HepG2 (cell line): ENCODE results near the gene RASL10A. TPM values are rescaled to one million over a fixed set of nuclear protein-coding genes. Genes with fewer than 3 reads are reported as not detected.
A peak's percentile ranks its signal among the peaks of the same experiment; 100 is the strongest.

ENCODE experiments used
- ATAC-seq: fragments of 200-7000 bp; cut with Tn5 transposase; 3 replicates; pipeline ENCODE4 v1.9.1; 2020; ENCODE audit warnings: mild to moderate bottlenecking, moderate library complexity
- BruUV-seq: library from RNA; stranded (reverse); fragments of 400-500 nt; replicated peaks from 2 replicates; lab custom pipeline; 2021; lab: Mats Ljungman, UMichigan
- CTCF ChIA-PET: fragments of 300-600 bp; formaldehyde crosslinking; extraction: SDS; loops from one replicate; lab custom pipeline; 2021; ENCODE audit warnings: low total read pairs, inconsistent platforms, low intra/inter-chr PET ratio; lab: Yijun Ruan, JAX
- POLR2A ChIA-PET: fragments of 350-600 bp; sonication (Branson Sonifier 250); formaldehyde crosslinking; loops from one replicate; lab custom pipeline; 2020; ENCODE audit warnings: antibody characterized with exemption, inconsistent platforms; lab: Yijun Ruan, JAX
- DNase-seq: peaks from one replicate; pipeline ENCODE4 v3.0.0-alpha.2; 2015; ENCODE audit warnings: low spot score
- FAIRE-seq: peaks from 3 replicates; lab custom pipeline; 2011; peaks lifted over from hg19 to GRCh38; lab: Jason Lieb, UNC
- H2AFZ ChIP-seq: one replicate; pipeline ENCODE4 v1.6.1; 2011; ENCODE audit warnings: low read length, inconsistent platforms
- H3K27ac ChIP-seq: fragments of 300-600 bp; 3 replicates; pipeline ENCODE4 v1.8.0; 2011; ENCODE audit warnings: mixed run types, mild to moderate bottlenecking, mixed read lengths, low read length, inconsistent platforms; ENCODE audit not compliant: insufficient read depth; ENCODE audit errors: extremely low read length
- H3K27me3 ChIP-seq, 2 experiments: fragments of 200-600 bp in 1 of 2; 2 replicates in 1 of 2; 3 replicates in 1 of 2; pipeline versions ENCODE4 v1.6.0 to v1.8.0; 2011; ENCODE audit warnings: low read length in 2 of 2, mild to moderate bottlenecking in 2 of 2, moderate library complexity in 2 of 2, inconsistent platforms in 1 of 2; ENCODE audit not compliant: insufficient read depth in 2 of 2, control insufficient read depth in 1 of 2
- H3K36me3 ChIP-seq, 2 experiments: fragments of 200-600 bp in 1 of 2; replicated peaks in 1 of 2; 2 replicates in 1 of 2; 3 replicates in 1 of 2; pipeline versions ENCODE4 v1.5.1 to v1.8.0; 2011; ENCODE audit warnings: low read length in 2 of 2, inconsistent platforms in 1 of 2; ENCODE audit not compliant: insufficient read depth in 2 of 2, control insufficient read depth in 1 of 2
- H3K4me1 ChIP-seq: 2 replicates; pipeline ENCODE4 v1.5.1; 2012; ENCODE audit warnings: low read length, inconsistent platforms; ENCODE audit not compliant: insufficient read depth
- H3K4me2 ChIP-seq: 2 replicates; pipeline ENCODE4 v1.6.0; 2011; ENCODE audit warnings: low read depth, low read length, inconsistent platforms
- H3K4me3 ChIP-seq, 3 experiments: fragments of 200-600 bp in 1 of 3; sonication (generic), shearing (Covaris generic) in 1 of 3; replicated peaks in 1 of 3; 2 replicates each; pipeline ENCODE4 v1.5.1; 2011 to 2016; ENCODE audit warnings: low read length in 3 of 3, inconsistent platforms in 2 of 3, low read depth in 2 of 3, mild to moderate bottlenecking in 2 of 3, control low read depth in 1 of 3, mixed read lengths in 1 of 3; ENCODE audit not compliant: insufficient read depth in 1 of 3
- H3K79me2 ChIP-seq: one replicate; pipeline ENCODE4 v1.6.1; 2011; ENCODE audit warnings: low read length, inconsistent platforms; ENCODE audit not compliant: insufficient read depth
- H3K9ac ChIP-seq: 2 replicates; pipeline ENCODE4 v1.6.0; 2011; ENCODE audit warnings: mild to moderate bottlenecking, low read depth, low read length, inconsistent platforms; ENCODE audit not compliant: insufficient read depth
- H3K9me3 ChIP-seq: 2 replicates; pipeline ENCODE4 v1.5.1; 2012; ENCODE audit warnings: mild to moderate bottlenecking, low read length
- H4K20me1 ChIP-seq: 2 replicates; pipeline ENCODE4 v1.6.0; 2011; ENCODE audit warnings: inconsistent platforms, mild to moderate bottlenecking, low read length, moderate library complexity; ENCODE audit not compliant: insufficient read depth
- BHLHE40 ChIP-seq: IDR thresholded peaks from 2 replicates; pipeline ENCODE4 v1.6.1; 2011; ENCODE audit warnings: low read length, improper control_type of control experiment
- GFI1 ChIP-seq: sonication (generic); formaldehyde crosslinking; IDR thresholded peaks from 2 replicates; pipeline ENCODE4 v1.5.0; 2020; ENCODE audit warnings: missing genetic modification reagents, mild to moderate bottlenecking, borderline replicate concordance
- KDM5B ChIP-seq: sonication (generic); formaldehyde crosslinking; IDR thresholded peaks from 2 replicates; pipeline ENCODE4 v1.4.0; 2020; ENCODE audit warnings: missing genetic modification reagents, mild to moderate bottlenecking, borderline replicate concordance
- REPIN1 ChIP-seq: sonication (generic); formaldehyde crosslinking; IDR thresholded peaks from 2 replicates; pipeline ENCODE4 v1.8.0; 2022; ENCODE audit warnings: missing genetic modification reagents, low read depth, mild to moderate bottlenecking, borderline replicate concordance
- SNAPC2 ChIP-seq: sonication (generic); formaldehyde crosslinking; IDR thresholded peaks from 2 replicates; pipeline ENCODE4 v1.8.1; 2022; ENCODE audit warnings: mild to moderate bottlenecking, missing genetic modification reagents
- ZBTB1 ChIP-seq: sonication (generic); formaldehyde crosslinking; IDR thresholded peaks from 2 replicates; pipeline ENCODE4 v1.4.0; 2020; ENCODE audit warnings: missing genetic modification reagents, borderline replicate concordance
- ZNF296 ChIP-seq: sonication (generic); formaldehyde crosslinking; conservative IDR thresholded peaks from 2 replicates; pipeline ENCODE4 v1.5.0; 2020; ENCODE audit warnings: mild to moderate bottlenecking, missing genetic modification reagents
- ZNF781 ChIP-seq: sonication (generic); formaldehyde crosslinking; IDR thresholded peaks from 2 replicates; pipeline ENCODE4 v1.5.1; 2020; ENCODE audit warnings: borderline replicate concordance, mild to moderate bottlenecking, missing genetic modification reagents; ENCODE audit errors: not compliant biosample characterization
- ZNF879 ChIP-seq: sonication (generic); formaldehyde crosslinking; IDR thresholded peaks from 2 replicates; pipeline ENCODE4 v1.8.1; 2023; ENCODE audit warnings: missing genetic modification reagents
- WGBS: methylation state at CpG from one replicate; pipeline ENCODE4 v1.1.6; 2017; ENCODE audit warnings: low lambda C conversion rate; 5-methylcytosine and 5-hydroxymethylcytosine counted together
- in situ Hi-C: cut with HindIII; loops from 2 replicates; pipeline ENCODE4 v1.10.0; 2017; ENCODE audit warnings: low pct_unique_long_range_greater_than_20kb; ENCODE audit not compliant: extremely low pct_ligation_motif_present
- intact Hi-C: fragments of 100-400 bp; cut with micrococcal nuclease; formaldehyde crosslinking; loops from one replicate; pipeline ENCODE4 v1.10.0; 2022; ENCODE audit not compliant: unreplicated experiment
- polyA plus RNA-seq, 8 experiments: library from polyadenylated mRNA; depleted of rRNA in 3 of 8; stranded (reverse) in 7 of 8; unstranded in 1 of 8; fragments of >200 nt; fragmentation: Illumina TruSeq in 4 of 8; extraction: Trizol in 4 of 8; gene quantifications; 2 replicates each; pipeline versions ENCODE4 v1.2.1 to v1.2.3, GENCODE V29; 2011 to 2016; ENCODE audit warnings: low read depth in 4 of 8, missing spikeins in 1 of 8, mixed read lengths in 1 of 8; ENCODE audit not compliant: insufficient read depth in 1 of 8
- total RNA-seq, 5 experiments: library from RNA; depleted of rRNA; stranded (reverse); fragments of >200 nt; fragmentation: Illumina TruSeq; extraction: Trizol; gene quantifications; 2 replicates each; pipeline ENCODE4 v1.2.3, GENCODE V29; 2016; ENCODE audit warnings: low read depth in 1 of 5
- TF ChIP-seq, protein P1 (sequence below): fragments of 450-650 bp; IDR thresholded peaks from 2 replicates; pipeline ENCODE4 v1.6.1; 2017
- TF ChIP-seq, protein P2 (sequence below): sonication (generic); formaldehyde crosslinking; IDR thresholded peaks from 2 replicates; pipeline ENCODE4 v1.4.0; 2020; ENCODE audit warnings: missing genetic modification reagents
- TF ChIP-seq, protein P3 (sequence below): sonication (generic); formaldehyde crosslinking; IDR thresholded peaks from 2 replicates; pipeline ENCODE4 v1.4.0; 2020; ENCODE audit warnings: missing genetic modification reagents
- TF ChIP-seq, protein P4 (sequence below): sonication (generic); formaldehyde crosslinking; IDR thresholded peaks from 2 replicates; pipeline ENCODE4 v1.9.0; 2021; ENCODE audit warnings: missing genetic modification reagents, borderline replicate concordance

RASL10A gene
- total and polyA plus RNA-seq, 2 of the 13 experiments (the other 11 are each of a cell fraction or from before 2014, with no cell fraction given) = 0.05 to 0.22 TPM

DNA sequence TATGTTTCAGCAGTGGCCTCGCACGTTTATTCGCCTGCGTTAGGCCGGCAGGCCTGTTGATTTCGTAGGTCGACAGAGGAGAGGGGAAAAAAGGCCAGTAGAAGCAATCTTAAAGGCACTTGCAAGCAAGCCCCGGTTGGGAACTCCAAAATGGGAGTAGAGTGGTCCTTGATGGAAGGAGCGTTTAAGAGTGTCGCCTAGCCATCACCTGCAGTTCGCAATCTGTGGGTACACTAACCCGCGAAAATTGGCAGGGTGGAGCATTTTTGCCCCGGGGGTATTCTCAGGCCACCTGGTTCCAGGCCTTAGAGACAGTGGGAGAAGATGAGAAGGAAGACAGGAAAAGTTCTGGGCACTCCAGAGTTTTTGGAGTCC lies 46.3 kb downstream of the RASL10A start:
- Histone ChIP-seq H3K27ac (peak overlapping the region; percentile 98), H2AFZ (no peak overlapping the region), H3K4me2 (peak overlapping the region; percentile 90), H3K36me3 (peaks cover 10 to 42% of the 10 kb centered on the region in 2 experiments), H3K9ac (peak overlapping the region; percentile 100), H3K79me2 (peaks cover 83% of the 10 kb centered on the region), H3K27me3 (no peaks in the 10 kb centered on the region; a peak in 1 of 5 replicates), H3K4me3 (peak overlapping the region; percentile 75 to 96 (median 93)), H3K4me1 (peaks cover 61% of the 10 kb centered on the region), H4K20me1 (peaks cover 49% of the 10 kb centered on the region), H3K9me3 (no peaks in the 10 kb centered on the region)
- intact Hi-C loops = no loop called here
- POLR2A ChIA-PET = interaction anchor here (1.2 to 1.9 kb wide), 2 partner anchors 8 kb away, joined by 4 to 7 read pairs; no protein-coding TSS in a partner anchor
- FAIRE-seq = no peak
- BruUV-seq = TSS peak; percentile 47
- no peak for ATAC-seq
- in situ Hi-C loops = no loop called here
- DNase-seq = no peak
- WGBS = under 1% methylated on average over 14 of the region's 14 CpGs
- CTCF ChIA-PET = no interaction called here
- TF ChIP-seq REPIN1 (CRISPR knock-in tag) (0 out of 2 replicates have a peak, but pooled peaks have one; percentile 5), BHLHE40 (no peak), KDM5B (CRISPR knock-in tag) (no peak), ZNF879 (CRISPR knock-in tag) (no peak), ZNF781 (CRISPR knock-in tag) (peak; percentile 52), GFI1 (CRISPR knock-in tag) (no peak), ZNF296 (no peak), SNAPC2 (CRISPR knock-in tag) (no peak), ZBTB1 (CRISPR knock-in tag) (no peak)
- TF ChIP-seq, protein P1, sequence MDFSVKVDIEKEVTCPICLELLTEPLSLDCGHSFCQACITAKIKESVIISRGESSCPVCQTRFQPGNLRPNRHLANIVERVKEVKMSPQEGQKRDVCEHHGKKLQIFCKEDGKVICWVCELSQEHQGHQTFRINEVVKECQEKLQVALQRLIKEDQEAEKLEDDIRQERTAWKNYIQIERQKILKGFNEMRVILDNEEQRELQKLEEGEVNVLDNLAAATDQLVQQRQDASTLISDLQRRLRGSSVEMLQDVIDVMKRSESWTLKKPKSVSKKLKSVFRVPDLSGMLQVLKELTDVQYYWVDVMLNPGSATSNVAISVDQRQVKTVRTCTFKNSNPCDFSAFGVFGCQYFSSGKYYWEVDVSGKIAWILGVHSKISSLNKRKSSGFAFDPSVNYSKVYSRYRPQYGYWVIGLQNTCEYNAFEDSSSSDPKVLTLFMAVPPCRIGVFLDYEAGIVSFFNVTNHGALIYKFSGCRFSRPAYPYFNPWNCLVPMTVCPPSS = no peak
- TF ChIP-seq, protein P2, sequence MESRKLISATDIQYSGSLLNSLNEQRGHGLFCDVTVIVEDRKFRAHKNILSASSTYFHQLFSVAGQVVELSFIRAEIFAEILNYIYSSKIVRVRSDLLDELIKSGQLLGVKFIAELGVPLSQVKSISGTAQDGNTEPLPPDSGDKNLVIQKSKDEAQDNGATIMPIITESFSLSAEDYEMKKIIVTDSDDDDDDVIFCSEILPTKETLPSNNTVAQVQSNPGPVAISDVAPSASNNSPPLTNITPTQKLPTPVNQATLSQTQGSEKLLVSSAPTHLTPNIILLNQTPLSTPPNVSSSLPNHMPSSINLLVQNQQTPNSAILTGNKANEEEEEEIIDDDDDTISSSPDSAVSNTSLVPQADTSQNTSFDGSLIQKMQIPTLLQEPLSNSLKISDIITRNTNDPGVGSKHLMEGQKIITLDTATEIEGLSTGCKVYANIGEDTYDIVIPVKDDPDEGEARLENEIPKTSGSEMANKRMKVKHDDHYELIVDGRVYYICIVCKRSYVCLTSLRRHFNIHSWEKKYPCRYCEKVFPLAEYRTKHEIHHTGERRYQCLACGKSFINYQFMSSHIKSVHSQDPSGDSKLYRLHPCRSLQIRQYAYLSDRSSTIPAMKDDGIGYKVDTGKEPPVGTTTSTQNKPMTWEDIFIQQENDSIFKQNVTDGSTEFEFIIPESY (CRISPR knock-in tag) = no peak
- TF ChIP-seq, protein P3, sequence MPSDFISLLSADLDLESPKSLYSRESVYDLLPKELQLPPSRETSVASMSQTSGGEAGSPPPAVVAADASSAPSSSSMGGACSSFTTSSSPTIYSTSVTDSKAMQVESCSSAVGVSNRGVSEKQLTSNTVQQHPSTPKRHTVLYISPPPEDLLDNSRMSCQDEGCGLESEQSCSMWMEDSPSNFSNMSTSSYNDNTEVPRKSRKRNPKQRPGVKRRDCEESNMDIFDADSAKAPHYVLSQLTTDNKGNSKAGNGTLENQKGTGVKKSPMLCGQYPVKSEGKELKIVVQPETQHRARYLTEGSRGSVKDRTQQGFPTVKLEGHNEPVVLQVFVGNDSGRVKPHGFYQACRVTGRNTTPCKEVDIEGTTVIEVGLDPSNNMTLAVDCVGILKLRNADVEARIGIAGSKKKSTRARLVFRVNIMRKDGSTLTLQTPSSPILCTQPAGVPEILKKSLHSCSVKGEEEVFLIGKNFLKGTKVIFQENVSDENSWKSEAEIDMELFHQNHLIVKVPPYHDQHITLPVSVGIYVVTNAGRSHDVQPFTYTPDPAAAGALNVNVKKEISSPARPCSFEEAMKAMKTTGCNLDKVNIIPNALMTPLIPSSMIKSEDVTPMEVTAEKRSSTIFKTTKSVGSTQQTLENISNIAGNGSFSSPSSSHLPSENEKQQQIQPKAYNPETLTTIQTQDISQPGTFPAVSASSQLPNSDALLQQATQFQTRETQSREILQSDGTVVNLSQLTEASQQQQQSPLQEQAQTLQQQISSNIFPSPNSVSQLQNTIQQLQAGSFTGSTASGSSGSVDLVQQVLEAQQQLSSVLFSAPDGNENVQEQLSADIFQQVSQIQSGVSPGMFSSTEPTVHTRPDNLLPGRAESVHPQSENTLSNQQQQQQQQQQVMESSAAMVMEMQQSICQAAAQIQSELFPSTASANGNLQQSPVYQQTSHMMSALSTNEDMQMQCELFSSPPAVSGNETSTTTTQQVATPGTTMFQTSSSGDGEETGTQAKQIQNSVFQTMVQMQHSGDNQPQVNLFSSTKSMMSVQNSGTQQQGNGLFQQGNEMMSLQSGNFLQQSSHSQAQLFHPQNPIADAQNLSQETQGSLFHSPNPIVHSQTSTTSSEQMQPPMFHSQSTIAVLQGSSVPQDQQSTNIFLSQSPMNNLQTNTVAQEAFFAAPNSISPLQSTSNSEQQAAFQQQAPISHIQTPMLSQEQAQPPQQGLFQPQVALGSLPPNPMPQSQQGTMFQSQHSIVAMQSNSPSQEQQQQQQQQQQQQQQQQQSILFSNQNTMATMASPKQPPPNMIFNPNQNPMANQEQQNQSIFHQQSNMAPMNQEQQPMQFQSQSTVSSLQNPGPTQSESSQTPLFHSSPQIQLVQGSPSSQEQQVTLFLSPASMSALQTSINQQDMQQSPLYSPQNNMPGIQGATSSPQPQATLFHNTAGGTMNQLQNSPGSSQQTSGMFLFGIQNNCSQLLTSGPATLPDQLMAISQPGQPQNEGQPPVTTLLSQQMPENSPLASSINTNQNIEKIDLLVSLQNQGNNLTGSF (CRISPR knock-in tag) = no peak
- TF ChIP-seq, protein P4, sequence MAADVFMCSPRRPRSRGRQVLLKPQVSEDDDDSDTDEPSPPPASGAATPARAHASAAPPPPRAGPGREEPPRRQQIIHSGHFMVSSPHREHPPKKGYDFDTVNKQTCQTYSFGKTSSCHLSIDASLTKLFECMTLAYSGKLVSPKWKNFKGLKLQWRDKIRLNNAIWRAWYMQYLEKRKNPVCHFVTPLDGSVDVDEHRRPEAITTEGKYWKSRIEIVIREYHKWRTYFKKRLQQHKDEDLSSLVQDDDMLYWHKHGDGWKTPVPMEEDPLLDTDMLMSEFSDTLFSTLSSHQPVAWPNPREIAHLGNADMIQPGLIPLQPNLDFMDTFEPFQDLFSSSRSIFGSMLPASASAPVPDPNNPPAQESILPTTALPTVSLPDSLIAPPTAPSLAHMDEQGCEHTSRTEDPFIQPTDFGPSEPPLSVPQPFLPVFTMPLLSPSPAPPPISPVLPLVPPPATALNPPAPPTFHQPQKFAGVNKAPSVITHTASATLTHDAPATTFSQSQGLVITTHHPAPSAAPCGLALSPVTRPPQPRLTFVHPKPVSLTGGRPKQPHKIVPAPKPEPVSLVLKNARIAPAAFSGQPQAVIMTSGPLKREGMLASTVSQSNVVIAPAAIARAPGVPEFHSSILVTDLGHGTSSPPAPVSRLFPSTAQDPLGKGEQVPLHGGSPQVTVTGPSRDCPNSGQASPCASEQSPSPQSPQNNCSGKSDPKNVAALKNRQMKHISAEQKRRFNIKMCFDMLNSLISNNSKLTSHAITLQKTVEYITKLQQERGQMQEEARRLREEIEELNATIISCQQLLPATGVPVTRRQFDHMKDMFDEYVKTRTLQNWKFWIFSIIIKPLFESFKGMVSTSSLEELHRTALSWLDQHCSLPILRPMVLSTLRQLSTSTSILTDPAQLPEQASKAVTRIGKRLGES (CRISPR knock-in tag) = no peak
